NCI-H2029 treated with DMSO at 0.1 percent for 48 hours (cell line): ENCODE data around the gene CFAP74.

Experiments used
- DNase-seq: peaks from one replicate; lab custom pipeline; 2025; lab: John Stamatoyannopoulos, UW

Gene CFAP74

GRCh38 chr1:2042830-2043773 lies 39.5 kb upstream of the CFAP74 start:
- no peak for DNase-seq

- no peak for DNase-seq
These were observed 38.3 kb upstream of the CFAP74 start for GRCh38 chr1:2041887-2042286.

- no peak for DNase-seq
These were observed 37.7 kb upstream of the CFAP74 start for GRCh38 chr1:2041305-2041704.

GRCh38 chr1:2039251-2039650 lies 35.7 kb upstream of the CFAP74 start:
- DNase-seq, result no peak

- no peak for DNase-seq
These were observed 34.6 kb upstream of the CFAP74 start for GRCh38 chr1:2038229-2038628.

GRCh38 chr1:2037314-2037979 lies 33.9 kb upstream of the CFAP74 start:
- no peak for DNase-seq

- no peak for DNase-seq
These were observed 32.7 kb upstream of the CFAP74 start for GRCh38 chr1:2036287-2036686.

GRCh38 chr1:2033165-2033564 lies 29.6 kb upstream of the CFAP74 start:
- DNase-seq, result no peak

- DNase-seq, result no peak
These were observed 29.2 kb upstream of the CFAP74 start for GRCh38 chr1:2032737-2033136.

- DNase-seq, result no peak
These were observed 28.3 kb upstream of the CFAP74 start for GRCh38 chr1:2031546-2032540.

GRCh38 chr1:2030076-2030871 lies 26.7 kb upstream of the CFAP74 start:
- no peak for DNase-seq

- no peak for DNase-seq
These were observed 26.0 kb upstream of the CFAP74 start for GRCh38 chr1:2029561-2029960.

GRCh38 chr1:2028870-2029560 lies 25.4 kb upstream of the CFAP74 start:
- DNase-seq, result no peak

GRCh38 chr1:2027961-2028583 lies 24.5 kb upstream of the CFAP74 start:
- DNase-seq, result no peak

- DNase-seq, result no peak
These were observed 21.9 kb upstream of the CFAP74 start for GRCh38 chr1:2025491-2025981.

- no peak for DNase-seq
These were observed 21.3 kb upstream of the CFAP74 start for GRCh38 chr1:2024887-2025286.

- no peak for DNase-seq
These were observed 20.9 kb upstream of the CFAP74 start for GRCh38 chr1:2024451-2024850.

- DNase-seq, result no peak
These were observed 19.6 kb upstream of the CFAP74 start for GRCh38 chr1:2023187-2023586.

- no peak for DNase-seq
These were observed 18.6 kb upstream of the CFAP74 start for GRCh38 chr1:2022063-2022770.
